HEK293T (cell line): ENCODE measurements around the gene SLC31A1.

Experiments used
- FOXA1 ChIP-seq: fragments of 450-650 bp; IDR thresholded peaks from 2 replicates; pipeline ENCODE4 v1.6.1; 2016; ENCODE audit warnings: mild to moderate bottlenecking
- FOXK2 ChIP-seq: fragments of 450-650 bp; IDR thresholded peaks from 2 replicates; pipeline ENCODE4 v1.6.1; 2016; ENCODE audit warnings: mild to moderate bottlenecking
- PKNOX1 ChIP-seq: fragments of 450-650 bp; IDR thresholded peaks from 2 replicates; pipeline ENCODE4 v1.6.1; 2016
- SP1 ChIP-seq: fragments of 450-650 bp; IDR thresholded peaks from 2 replicates; pipeline ENCODE4 v1.6.1; 2017

- no peak for TF ChIP-seq PKNOX1
- no peak for TF ChIP-seq FOXA1
- TF ChIP-seq FOXK2 = no peak
- TF ChIP-seq SP1 = no peak
These were observed 21.5 kb upstream of the SLC31A1 start for GRCh38 chr9:113199683-113200329.
